Measurements from ENCODE around the gene CCDC13. TPM values are rescaled to one million over a fixed set of nuclear protein-coding genes. Genes with fewer than 3 reads are reported as not detected.

The CCDC13 gene
- total RNA-seq, 1 donor from 2014 or later, result 1.0 TPM

- no peaks in the 10 kb centered on the region for H3K36me3 Mint-ChIP-seq (ENCODE audit: unreplicated experiment)
- peaks cover 3% of the 10 kb centered on the region for H3K9me3 Mint-ChIP-seq (ENCODE audit: unreplicated experiment)
- no peak for TF ChIP-seq CTCF (IDR thresholded peaks at IDR 0.05; ENCODE audit: partially characterized antibody, unreplicated experiment)
- H3K4me3 Mint-ChIP-seq (ENCODE audit: unreplicated experiment), result no peak overlapping the region
- no peak overlapping the region for H3K27ac Mint-ChIP-seq (ENCODE audit: unreplicated experiment)
- DNase-seq, result no peak
- H3K27me3 Mint-ChIP-seq (ENCODE audit: unreplicated experiment), result peaks cover 6% of the 10 kb centered on the region
- H3K4me1 Mint-ChIP-seq (ENCODE audit: low read depth, unreplicated experiment), result peaks cover 3% of the 10 kb centered on the region
Observed at GRCh38 chr3:42729404-42730145, 43.5 kb downstream of the CCDC13 start.

- Mint-ChIP-seq H3K27me3 (ENCODE audit: unreplicated experiment) (peaks cover 4% of the 10 kb centered on the region), H3K4me1 (ENCODE audit: low read depth, unreplicated experiment) (peaks cover 3% of the 10 kb centered on the region), H3K36me3 (ENCODE audit: unreplicated experiment) (no peaks in the 10 kb centered on the region), H3K4me3 (ENCODE audit: unreplicated experiment) (no peak overlapping the region), H3K9me3 (ENCODE audit: unreplicated experiment) (peaks cover 3% of the 10 kb centered on the region), H3K27ac (ENCODE audit: unreplicated experiment) (no peak overlapping the region)
- DNase-seq, result no peak
- TF ChIP-seq CTCF (IDR thresholded peaks at IDR 0.05; ENCODE audit: partially characterized antibody, unreplicated experiment), result no peak
Observed at GRCh38 chr3:42728668-42729364, 44.2 kb downstream of the CCDC13 start.

- Mint-ChIP-seq H3K27ac (ENCODE audit: unreplicated experiment) (no peak overlapping the region), H3K4me3 (ENCODE audit: unreplicated experiment) (peak overlapping the region; percentile 34), H3K9me3 (ENCODE audit: unreplicated experiment) (peaks cover 4% of the 10 kb centered on the region), H3K4me1 (ENCODE audit: low read depth, unreplicated experiment) (peaks cover 3% of the 10 kb centered on the region), H3K36me3 (ENCODE audit: unreplicated experiment) (no peaks in the 10 kb centered on the region), H3K27me3 (ENCODE audit: unreplicated experiment) (peaks cover 4% of the 10 kb centered on the region)
- no peak for DNase-seq
- TF ChIP-seq CTCF (IDR thresholded peaks at IDR 0.05; ENCODE audit: partially characterized antibody, unreplicated experiment), result no peak
Observed at GRCh38 chr3:42728056-42728455, 45.0 kb downstream of the CCDC13 start.

- no peak for TF ChIP-seq CTCF (IDR thresholded peaks at IDR 0.05; ENCODE audit: partially characterized antibody, unreplicated experiment)
- DNase-seq, result no peak
- Mint-ChIP-seq H3K4me1 (ENCODE audit: low read depth, unreplicated experiment) (peaks cover 3% of the 10 kb centered on the region), H3K4me3 (ENCODE audit: unreplicated experiment) (no peak overlapping the region), H3K9me3 (ENCODE audit: unreplicated experiment) (peaks cover 6% of the 10 kb centered on the region), H3K27me3 (ENCODE audit: unreplicated experiment) (peaks cover 2% of the 10 kb centered on the region), H3K27ac (ENCODE audit: unreplicated experiment) (no peak overlapping the region), H3K36me3 (ENCODE audit: unreplicated experiment) (no peaks in the 10 kb centered on the region)
Observed at GRCh38 chr3:42725454-42725853, 47.6 kb downstream of the CCDC13 start.

- Mint-ChIP-seq H3K27ac (ENCODE audit: unreplicated experiment) (no peak overlapping the region), H3K4me3 (ENCODE audit: unreplicated experiment) (no peak overlapping the region), H3K9me3 (ENCODE audit: unreplicated experiment) (peaks cover 3% of the 10 kb centered on the region), H3K27me3 (ENCODE audit: unreplicated experiment) (peaks cover 2% of the 10 kb centered on the region), H3K36me3 (ENCODE audit: unreplicated experiment) (no peaks in the 10 kb centered on the region), H3K4me1 (ENCODE audit: low read depth, unreplicated experiment) (peaks cover 3% of the 10 kb centered on the region)
- no peak for TF ChIP-seq CTCF (IDR thresholded peaks at IDR 0.05; ENCODE audit: partially characterized antibody, unreplicated experiment)
- no peak for DNase-seq
Observed at GRCh38 chr3:42723219-42723618, 49.8 kb downstream of the CCDC13 start.
